K562 (cell line): ENCODE data around the gene B3GALNT2. TPM values are rescaled to one million over a fixed set of nuclear protein-coding genes. Genes with fewer than 3 reads are reported as not detected.

Experiments
- FOS ChIP-seq: IDR thresholded peaks from 3 replicates; pipeline ENCODE4 v1.6.1; 2011; ENCODE audit not compliant: insufficient read length; ENCODE audit errors: extremely low read depth
- KLF16 ChIP-seq: IDR thresholded peaks from 2 replicates; pipeline ENCODE4 v1.6.1; 2016; ENCODE audit warnings: antibody characterized with exemption
- MCM5 ChIP-seq: fragments of 450-650 bp; IDR thresholded peaks from 2 replicates; pipeline ENCODE4 v1.6.1; 2016; ENCODE audit warnings: low read depth
- MECOM ChIP-seq: fragments of 250-450 bp; sonication (Bioruptor Pico); IDR thresholded peaks from 2 replicates; pipeline ENCODE4 v1.8.0; 2022; ENCODE audit warnings: inconsistent platforms
- NCOA4 ChIP-seq: fragments of 450-650 bp; IDR thresholded peaks from 2 replicates; pipeline ENCODE4 v1.6.1; 2018; ENCODE audit warnings: mild to moderate bottlenecking; ENCODE audit not compliant: partially characterized antibody
- NFXL1 ChIP-seq: fragments of 450-650 bp; formaldehyde crosslinking; IDR thresholded peaks from 2 replicates; pipeline ENCODE4 v1.4.0; 2021; ENCODE audit warnings: mild to moderate bottlenecking
- RUNX1 ChIP-seq: sonication (generic); IDR thresholded peaks from 2 replicates; pipeline ENCODE4 v1.6.1; 2016; ENCODE audit warnings: antibody characterized with exemption, low read depth
- TCF7 ChIP-seq: sonication (generic); IDR thresholded peaks from 2 replicates; pipeline ENCODE4 v1.6.1; 2016; ENCODE audit warnings: antibody characterized with exemption, borderline replicate concordance
- ZKSCAN1 ChIP-seq: fragments of 150-350 bp; IDR thresholded peaks from 2 replicates; pipeline ENCODE4 v1.6.1; 2016; ENCODE audit warnings: low read depth, low read length
- ZNF165 ChIP-seq: fragments of 250-450 bp; sonication (Bioruptor Pico); IDR thresholded peaks from 2 replicates; pipeline ENCODE4 v1.4.0; 2020; ENCODE audit warnings: borderline replicate concordance
- ZNF217 ChIP-seq: sonication (generic); formaldehyde crosslinking; IDR thresholded peaks from 2 replicates; pipeline ENCODE4 v1.8.0; 2022; ENCODE audit warnings: mild to moderate bottlenecking, missing genetic modification reagents
- ZNF354B ChIP-seq: fragments of 250-450 bp; sonication (Bioruptor Pico); IDR thresholded peaks from 2 replicates; pipeline ENCODE4 v1.4.0; 2020
- ZNF431 ChIP-seq: sonication (generic); formaldehyde crosslinking; IDR thresholded peaks from 2 replicates; pipeline ENCODE4 v1.8.0; 2022; ENCODE audit warnings: mild to moderate bottlenecking, missing genetic modification reagents
- polyA plus RNA-seq, 8 experiments: library from polyadenylated mRNA; depleted of rRNA in 4 of 8; stranded (reverse) in 5 of 8; unstranded in 3 of 8; fragments of >200 nt; fragmentation: Nextera tagmentation in 2 of 8; fragmentation: Illumina TruSeq in 1 of 8; extraction: Ambion mirVana in 2 of 8; extraction: Trizol in 1 of 8; gene quantifications; 2 replicates each; pipeline versions ENCODE4 v1.2.1 to v1.2.3, GENCODE V29; 2011 to 2014; ENCODE audit warnings: inconsistent platforms in 1 of 8, missing spikeins in 1 of 8
- total RNA-seq, 7 experiments: library from RNA; depleted of rRNA in 6 of 7; stranded (reverse); fragments of >200 nt in 6 of 7; fragmentation: Illumina TruSeq in 2 of 7; extraction: Trizol in 2 of 7; gene quantifications; 2 replicates each; pipeline versions ENCODE4 v1.2.1 to v1.2.3, GENCODE V29; 2011 to 2021; ENCODE audit warnings: low replicate concordance in 1 of 7
- TF ChIP-seq, protein P1 (sequence below): fragments of 450-650 bp; IDR thresholded peaks from 2 replicates; pipeline ENCODE4 v1.7.1; 2018; ENCODE audit warnings: mild to moderate bottlenecking, low read depth; ENCODE audit not compliant: partially characterized antibody
- TF ChIP-seq, protein P2 (sequence below), 2 experiments: IDR thresholded peaks in 1 of 2; conservative IDR thresholded peaks in 1 of 2; 2 replicates each; pipeline ENCODE4 v1.6.1; 2016; ENCODE audit warnings: low read depth in 2 of 2, mild to moderate bottlenecking in 1 of 2, missing compliant biosample characterization in 1 of 2, missing genetic modification characterization in 1 of 2, moderate library complexity in 1 of 2
- TF ChIP-seq, protein P3 (sequence below): fragments of 250-450 bp; sonication (Bioruptor Pico); IDR thresholded peaks from 2 replicates; pipeline ENCODE4 v1.4.0; 2020; ENCODE audit warnings: borderline replicate concordance
- TF ChIP-seq, protein P4 (sequence below): fragments of 450-650 bp; IDR thresholded peaks from 2 replicates; pipeline ENCODE4 v1.6.1; 2017; ENCODE audit warnings: mild to moderate bottlenecking, moderate library complexity

Gene B3GALNT2
- total and polyA plus RNA-seq, 9 of the 15 experiments (the other 6 are each of a cell fraction or from before 2014, with no cell fraction given): 2.0 to 31.7 (median 22.9) TPM

DNA sequence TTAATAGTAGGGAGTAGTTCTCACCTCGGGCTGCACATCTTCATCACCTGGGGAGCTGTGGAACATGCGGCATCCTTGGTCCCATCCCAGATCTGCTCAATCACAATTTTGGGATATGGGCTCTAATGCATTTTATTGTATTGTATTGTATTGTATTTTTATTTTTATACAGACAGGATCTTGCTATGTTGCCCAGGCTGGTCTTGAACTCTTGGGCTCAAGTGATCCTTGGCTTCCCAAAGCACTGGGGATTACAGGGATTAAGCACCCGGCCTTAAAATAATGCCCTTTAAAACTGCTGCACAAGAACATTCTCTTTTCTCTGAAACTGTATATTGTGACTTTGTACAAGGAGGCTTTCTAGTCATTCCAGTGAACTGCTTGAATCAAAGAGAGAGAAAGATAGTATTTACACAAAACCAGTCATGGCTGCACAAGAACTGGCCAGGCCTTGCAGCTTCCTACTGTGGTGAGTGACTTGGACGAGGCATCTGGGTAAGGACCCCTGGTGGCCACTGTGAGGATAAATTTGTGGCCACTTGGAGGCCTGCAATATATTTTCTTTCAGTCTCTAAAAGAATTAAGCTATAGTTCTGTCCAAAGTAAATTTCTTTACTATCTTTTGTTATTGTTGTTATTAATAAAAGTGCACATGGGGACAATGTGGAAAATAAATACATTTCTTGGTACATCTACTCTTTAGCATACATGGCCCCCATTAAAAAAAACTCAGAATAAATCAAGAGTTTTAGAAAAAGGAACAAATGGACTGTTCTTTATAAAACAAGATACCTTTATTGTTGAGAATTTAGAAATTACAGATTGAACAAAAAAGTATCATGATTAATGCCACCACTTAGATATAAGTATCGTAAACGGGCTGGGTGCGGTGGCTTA lies 89.0 kb downstream of the B3GALNT2 start (continued):
- TF ChIP-seq FOS (no peak), MCM5 (no peak), ZNF431 (CRISPR knock-in tag) (no peak), MECOM (CRISPR knock-in tag) (no peak), ZNF217 (CRISPR knock-in tag) (no peak), ZNF354B (CRISPR knock-in tag) (no peak), RUNX1 (no peak), TCF7 (no peak), KLF16 (peak; percentile 44; the same call in 1 of the 2 replicates), NFXL1 (no peak), ZNF165 (CRISPR knock-in tag) (no peak), ZKSCAN1 (no peak), NCOA4 (no peak)
- TF ChIP-seq, protein P1, sequence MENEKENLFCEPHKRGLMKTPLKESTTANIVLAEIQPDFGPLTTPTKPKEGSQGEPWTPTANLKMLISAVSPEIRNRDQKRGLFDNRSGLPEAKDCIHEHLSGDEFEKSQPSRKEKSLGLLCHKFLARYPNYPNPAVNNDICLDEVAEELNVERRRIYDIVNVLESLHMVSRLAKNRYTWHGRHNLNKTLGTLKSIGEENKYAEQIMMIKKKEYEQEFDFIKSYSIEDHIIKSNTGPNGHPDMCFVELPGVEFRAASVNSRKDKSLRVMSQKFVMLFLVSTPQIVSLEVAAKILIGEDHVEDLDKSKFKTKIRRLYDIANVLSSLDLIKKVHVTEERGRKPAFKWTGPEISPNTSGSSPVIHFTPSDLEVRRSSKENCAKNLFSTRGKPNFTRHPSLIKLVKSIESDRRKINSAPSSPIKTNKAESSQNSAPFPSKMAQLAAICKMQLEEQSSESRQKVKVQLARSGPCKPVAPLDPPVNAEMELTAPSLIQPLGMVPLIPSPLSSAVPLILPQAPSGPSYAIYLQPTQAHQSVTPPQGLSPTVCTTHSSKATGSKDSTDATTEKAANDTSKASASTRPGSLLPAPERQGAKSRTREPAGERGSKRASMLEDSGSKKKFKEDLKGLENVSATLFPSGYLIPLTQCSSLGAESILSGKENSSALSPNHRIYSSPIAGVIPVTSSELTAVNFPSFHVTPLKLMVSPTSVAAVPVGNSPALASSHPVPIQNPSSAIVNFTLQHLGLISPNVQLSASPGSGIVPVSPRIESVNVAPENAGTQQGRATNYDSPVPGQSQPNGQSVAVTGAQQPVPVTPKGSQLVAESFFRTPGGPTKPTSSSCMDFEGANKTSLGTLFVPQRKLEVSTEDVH: no peak
- TF ChIP-seq, protein P2, sequence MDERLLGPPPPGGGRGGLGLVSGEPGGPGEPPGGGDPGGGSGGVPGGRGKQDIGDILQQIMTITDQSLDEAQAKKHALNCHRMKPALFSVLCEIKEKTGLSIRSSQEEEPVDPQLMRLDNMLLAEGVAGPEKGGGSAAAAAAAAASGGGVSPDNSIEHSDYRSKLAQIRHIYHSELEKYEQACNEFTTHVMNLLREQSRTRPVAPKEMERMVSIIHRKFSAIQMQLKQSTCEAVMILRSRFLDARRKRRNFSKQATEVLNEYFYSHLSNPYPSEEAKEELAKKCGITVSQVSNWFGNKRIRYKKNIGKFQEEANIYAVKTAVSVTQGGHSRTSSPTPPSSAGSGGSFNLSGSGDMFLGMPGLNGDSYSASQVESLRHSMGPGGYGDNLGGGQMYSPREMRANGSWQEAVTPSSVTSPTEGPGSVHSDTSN (CRISPR knock-in tag; IDR thresholded peaks at IDR 0.05; ENCODE audit: low read depth): no peak
- TF ChIP-seq, protein P2 (tag; conservative IDR thresholded peaks at IDR 0.05; ENCODE audit: low read depth): no peak
- TF ChIP-seq, protein P3, sequence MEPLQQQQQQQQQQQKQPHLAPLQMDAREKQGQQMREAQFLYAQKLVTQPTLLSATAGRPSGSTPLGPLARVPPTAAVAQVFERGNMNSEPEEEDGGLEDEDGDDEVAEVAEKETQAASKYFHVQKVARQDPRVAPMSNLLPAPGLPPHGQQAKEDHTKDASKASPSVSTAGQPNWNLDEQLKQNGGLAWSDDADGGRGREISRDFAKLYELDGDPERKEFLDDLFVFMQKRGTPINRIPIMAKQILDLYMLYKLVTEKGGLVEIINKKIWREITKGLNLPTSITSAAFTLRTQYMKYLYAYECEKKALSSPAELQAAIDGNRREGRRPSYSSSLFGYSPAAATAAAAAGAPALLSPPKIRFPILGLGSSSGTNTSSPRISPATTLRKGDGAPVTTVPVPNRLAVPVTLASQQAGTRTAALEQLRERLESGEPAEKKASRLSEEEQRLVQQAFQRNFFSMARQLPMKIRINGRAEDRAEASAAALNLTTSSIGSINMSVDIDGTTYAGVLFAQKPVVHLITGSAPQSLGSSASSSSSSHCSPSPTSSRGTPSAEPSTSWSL (CRISPR knock-in tag): no peak
- TF ChIP-seq, protein P4, sequence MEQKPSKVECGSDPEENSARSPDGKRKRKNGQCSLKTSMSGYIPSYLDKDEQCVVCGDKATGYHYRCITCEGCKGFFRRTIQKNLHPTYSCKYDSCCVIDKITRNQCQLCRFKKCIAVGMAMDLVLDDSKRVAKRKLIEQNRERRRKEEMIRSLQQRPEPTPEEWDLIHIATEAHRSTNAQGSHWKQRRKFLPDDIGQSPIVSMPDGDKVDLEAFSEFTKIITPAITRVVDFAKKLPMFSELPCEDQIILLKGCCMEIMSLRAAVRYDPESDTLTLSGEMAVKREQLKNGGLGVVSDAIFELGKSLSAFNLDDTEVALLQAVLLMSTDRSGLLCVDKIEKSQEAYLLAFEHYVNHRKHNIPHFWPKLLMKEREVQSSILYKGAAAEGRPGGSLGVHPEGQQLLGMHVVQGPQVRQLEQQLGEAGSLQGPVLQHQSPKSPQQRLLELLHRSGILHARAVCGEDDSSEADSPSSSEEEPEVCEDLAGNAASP: no peak
